Stimulated activated CD4-positive, alpha-beta T cell treated with anti-CD3 and anti-CD28 coated beads, Interleukin-15, amount 100 ng/mL, for 24 hours (primary cell): ENCODE measurements around the gene KCNN3.

ENCODE experiments used
- DNase-seq: peaks from one replicate; pipeline ENCODE4 v3.0.0-alpha.2; 2020

Gene KCNN3

DNA sequence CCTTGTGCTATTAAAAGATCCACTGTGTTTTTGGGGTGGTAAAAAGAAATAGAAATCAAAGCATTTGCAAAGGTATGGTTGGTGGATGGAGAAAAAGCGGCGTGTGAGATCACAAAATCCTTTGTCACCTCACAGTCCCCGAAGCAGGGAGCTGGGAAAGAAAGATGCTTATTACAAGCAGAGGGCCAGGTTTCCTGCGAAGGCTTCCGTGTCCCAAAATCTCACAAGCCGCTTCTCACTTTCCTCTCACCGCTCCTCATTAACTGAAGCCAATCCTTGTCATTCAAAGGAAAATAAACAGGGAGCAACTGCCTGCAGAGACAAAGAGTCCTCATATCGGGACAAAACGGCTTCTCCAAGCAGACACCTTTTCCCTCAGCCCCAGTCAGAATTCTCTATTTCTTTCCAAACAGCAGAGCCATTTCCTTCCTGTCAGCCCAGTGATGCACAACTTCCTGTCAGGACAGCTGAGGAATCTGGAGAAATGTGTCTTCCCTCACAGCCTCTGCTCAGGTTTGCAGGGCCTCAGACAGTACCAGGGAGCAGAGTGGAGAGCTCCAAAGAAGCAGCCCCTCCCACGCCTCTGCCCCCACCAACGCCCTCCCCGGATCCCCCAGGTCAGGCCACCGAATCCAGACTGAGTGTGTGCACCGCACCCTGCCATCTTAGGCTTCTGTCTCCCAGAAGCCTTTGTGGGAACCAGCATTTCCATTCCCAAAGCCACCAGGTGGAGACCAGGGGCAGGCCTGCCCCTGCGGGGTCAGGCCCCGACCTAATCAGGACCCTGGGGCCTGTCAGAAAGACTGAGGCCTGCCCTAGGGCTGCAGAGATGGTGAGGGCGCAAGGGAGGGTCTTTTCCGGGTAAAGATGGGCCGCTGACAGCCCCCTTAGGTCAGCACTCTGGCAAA, 29.6 kb downstream of the KCNN3 start:
- no peak for DNase-seq

DNA sequence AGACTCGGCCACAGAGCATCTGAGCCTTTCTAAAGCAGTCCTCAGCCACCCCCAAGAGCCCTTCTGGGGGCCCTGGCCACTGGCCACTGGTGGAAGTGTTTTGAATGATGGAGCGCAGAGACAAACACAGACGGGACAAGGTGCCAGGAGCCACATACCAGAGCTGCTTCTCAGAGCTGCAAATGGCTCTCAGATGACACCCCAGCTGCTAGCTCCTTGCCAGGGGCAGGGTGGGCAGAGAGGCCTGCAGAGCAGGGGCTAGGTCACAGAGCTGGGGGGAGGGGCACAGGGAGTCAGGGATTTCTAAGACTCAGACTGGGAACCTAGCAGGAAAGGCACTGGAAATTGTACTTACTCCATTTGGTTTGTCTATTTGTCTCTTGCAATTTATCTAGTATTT, 30.4 kb downstream of the KCNN3 start:
- no peak for DNase-seq

DNA sequence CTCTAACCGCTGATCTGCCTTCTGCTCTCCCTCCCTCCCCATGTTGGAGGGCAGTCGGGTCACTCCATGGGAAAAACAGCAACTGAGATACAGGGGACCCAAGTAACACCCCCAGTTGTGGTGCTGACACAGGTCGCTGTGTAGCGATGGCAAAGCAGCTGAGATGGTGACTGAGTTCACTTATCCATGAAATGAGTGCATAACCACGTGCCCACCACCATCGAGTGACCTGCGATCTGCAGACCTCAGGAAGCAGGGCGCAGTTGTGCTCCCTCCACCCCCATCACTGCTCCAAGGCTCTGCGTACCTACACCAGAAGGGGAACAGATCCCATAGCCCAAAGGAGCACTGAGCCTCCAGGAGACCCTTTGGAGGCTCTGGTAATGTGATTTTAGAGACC, 31.1 kb downstream of the KCNN3 start:
- DNase-seq: no peak

DNA sequence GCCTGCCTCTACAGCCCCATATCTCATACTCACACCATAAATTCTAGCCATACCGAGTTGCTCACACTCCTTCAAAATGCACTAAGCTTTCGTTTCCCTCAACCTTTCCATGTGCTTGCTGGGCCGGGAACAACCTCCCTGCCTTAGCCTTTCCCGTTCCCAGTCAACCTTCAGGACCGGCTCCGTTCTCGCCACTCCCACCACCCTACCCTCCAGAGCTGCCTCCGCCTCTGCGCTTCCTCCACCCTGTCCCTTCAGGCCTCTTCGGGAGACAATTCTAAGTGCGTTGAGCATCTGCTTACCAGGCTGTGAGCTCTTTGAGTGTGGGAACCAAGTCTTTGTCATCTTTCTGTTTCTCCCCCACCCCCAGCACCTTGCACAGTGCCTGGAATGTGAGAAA, 31.6 kb downstream of the KCNN3 start:
- DNase-seq: no peak

DNA sequence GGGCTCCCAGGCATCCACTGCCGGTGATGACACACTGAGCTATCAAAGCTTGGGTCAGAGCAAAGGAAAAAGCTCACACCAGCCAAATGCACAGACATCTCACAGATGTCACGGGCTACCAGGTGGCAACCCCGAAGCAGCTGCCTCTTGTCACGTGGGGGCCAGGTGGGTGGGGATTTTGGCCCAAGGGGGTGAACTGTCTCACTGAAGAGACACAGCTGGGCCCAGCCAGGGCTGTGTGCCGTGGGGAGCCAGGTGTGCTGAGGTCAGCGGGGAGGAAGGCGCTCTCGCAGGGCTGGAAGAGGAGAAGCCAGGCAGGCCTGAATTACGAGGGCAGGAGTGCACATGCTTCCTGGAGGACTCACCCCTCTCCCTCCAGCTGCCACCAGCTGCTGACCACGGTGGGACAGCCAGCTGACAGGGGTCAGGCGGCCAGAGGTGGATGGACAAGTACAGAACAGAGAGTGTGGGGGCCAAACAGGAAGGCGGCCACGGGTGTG, 32.4 kb downstream of the KCNN3 start:
- no peak for DNase-seq

GRCh38 chr1:154837034-154837671, 32.9 kb downstream of the KCNN3 start:
- DNase-seq: no peak

- no peak for DNase-seq
These were observed 34.4 kb downstream of the KCNN3 start for GRCh38 chr1:154835531-154836324.

DNA sequence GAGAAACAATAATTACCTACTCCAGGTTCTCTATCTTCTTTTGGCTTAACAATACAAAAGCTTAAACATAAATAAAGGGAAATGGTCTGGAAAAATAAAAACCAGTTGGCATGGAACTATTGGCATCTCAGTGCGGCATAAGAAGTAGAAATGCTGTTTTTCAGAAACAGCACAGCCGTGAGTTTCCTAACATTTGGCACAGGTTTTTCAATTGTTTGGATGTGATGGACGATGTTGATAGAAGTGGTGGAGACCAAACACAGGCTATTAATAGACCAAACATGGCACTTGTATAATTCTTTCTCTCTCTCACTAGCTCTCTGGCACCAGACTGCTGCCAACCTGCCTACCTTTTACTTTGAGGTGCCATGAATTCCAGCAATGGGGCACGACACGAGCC, 36.2 kb downstream of the KCNN3 start:
- DNase-seq: no peak

DNA sequence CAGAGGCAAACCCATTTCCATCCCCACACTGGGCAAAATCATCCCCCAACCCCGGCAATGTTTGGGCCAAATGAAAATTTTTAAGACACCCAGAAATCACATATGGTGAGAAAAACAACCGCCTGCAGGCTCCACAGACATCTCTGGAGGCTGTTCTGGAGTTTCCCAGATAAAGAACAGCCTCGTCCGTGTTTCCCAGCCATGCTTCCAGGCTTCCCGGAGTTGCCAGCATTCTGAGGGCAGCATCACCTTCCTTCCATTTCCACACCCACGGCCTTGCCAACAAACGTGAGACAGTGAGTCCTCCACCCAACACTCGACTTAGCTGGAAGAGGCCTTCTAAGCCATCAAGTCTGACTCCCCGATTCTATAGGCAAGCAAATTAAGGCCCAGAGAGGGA, 36.9 kb downstream of the KCNN3 start:
- no peak for DNase-seq

DNA sequence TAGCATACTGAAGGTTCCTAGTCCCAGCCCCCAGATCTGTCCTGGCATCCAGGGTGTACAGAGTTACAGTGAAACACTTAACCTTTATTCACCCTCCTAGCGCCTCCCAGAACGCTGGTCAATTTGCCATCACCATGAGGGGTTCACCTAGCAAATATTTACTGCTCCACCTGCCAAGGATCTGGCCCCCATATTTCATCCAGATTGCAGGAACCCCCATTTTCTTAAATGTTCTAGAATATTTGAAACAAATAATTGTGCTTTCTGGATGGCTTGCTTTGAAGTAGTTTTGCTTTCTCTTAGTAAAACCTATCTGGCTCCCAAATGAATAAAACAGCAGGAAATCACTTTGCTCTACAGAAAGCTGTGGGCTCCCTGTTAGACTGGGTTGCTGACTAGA, 37.7 kb downstream of the KCNN3 start:
- DNase-seq: no peak

DNA sequence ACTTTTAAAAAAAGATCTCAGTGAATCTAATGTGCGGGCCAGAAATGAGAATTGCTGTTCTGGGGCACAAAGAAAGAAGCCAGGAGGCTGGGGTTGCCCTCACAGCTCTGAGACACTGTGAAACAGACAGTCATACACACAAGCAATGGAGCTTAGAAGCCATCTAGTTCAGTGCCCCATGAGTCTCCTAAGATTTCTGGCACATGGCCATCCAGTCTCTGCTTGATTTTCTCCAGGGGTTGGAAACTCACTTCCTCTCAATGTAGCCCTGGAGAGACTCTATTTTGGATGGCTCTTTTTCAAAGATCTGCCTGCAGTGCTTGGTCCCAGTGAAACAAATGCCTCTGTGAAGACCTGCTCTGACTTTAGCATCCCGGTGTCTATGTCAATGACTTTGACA, 38.6 kb downstream of the KCNN3 start:
- DNase-seq: no peak

- DNase-seq: no peak
These were observed 41.0 kb downstream of the KCNN3 start for GRCh38 chr1:154829062-154829461.

DNA sequence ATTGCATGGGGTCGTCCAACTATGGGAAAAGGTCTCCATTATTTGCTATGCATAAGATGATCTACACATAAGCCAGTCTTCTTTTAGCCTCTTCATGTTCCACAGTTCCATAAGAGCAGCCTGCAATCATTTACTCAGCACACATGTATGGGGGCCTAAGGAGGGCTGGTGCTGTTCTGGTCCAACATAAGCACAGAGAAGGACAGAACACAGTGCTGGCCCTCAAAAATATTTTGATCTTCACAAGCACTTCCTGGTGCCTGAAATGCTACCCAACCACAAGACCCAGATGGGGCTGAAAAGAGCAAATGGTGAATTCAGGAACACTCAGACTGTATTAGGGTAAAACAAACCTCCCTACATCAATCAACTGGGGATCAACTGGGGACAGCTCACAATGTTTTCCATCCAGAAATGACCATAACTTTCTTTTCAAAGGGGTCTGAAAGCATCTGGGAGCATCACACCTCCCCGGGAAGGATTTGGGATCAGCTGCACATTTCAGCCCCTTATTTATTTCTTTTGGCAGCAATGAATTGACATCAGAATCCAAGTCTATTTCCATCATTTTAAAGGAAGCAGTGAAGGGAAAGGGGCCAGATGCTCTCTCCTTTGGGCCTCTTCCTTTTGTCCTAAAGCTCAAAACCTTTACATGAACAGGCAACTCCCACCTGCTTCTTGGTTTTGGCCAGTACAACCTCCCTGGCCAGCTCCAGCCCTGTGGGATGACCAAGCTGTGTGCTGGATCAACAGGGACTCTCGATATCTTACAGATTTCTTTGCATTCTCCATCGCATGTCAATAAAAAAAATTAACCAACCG, 45.7 kb downstream of the KCNN3 start:
- DNase-seq: no peak

- DNase-seq: no peak
These were observed 47.4 kb downstream of the KCNN3 start for GRCh38 chr1:154822717-154823116.

DNA sequence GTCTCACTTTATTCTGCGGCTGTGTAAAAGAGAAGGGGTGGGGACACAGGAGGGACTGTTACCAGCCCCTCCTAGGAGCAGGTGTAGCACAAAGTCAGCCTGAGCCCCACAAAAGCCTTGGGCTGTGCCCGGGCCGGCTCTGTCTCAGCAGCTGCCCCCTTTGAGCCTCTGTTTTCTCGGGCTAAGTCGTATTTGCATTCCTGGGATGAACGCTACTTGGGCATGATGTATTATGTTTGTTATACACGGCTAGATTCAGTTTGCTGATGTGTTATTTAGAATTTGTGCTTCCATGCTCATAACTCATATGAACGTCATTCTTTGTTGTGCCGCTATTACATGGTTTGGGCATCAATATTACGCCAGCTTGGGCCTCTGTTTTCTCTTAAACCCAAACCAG, 47.8 kb downstream of the KCNN3 start:
- DNase-seq: no peak

DNA sequence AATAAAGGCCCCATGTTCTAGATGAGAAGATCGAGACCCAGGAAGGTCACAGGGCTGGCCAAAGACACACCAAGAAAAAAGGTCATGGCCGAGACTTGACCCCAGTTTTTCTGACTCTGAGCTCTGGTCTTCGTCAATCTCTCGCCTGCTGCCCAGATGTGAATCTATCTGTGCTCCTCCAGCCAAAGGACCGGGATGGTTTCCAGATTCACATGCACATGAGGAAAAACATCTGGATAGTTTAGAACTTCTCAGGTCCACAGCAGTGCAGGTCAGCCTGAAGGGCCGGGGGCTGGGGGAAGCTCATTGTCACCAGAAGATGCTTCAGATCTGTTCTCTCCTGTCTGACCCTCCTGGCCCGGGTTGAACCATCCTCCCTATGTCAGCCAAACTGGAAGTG, 49.0 kb downstream of the KCNN3 start:
- DNase-seq: no peak

DNA sequence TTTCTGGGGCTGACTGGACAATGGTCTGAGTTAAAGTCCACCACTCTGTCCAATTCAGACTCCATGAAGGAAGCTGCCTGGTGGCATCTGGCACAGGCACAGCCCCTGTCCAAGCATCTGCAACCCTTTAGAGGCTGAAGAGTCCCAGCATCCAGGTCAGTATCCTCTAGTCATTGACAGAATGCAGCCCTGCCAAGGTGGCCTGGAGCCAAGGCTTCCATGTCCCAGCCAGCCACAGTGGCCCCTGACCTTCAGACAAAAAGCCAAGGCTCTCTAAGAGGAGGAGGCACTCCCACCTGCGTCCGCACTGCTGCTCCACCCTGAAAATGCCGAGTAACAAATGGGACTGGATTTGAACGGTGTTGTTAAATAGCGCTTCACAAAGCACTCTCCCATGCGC, 49.4 kb downstream of the KCNN3 start:
- DNase-seq: no peak

GRCh38 chr1:154819628-154820590, 50.2 kb downstream of the KCNN3 start:
- peak; percentile 37 for DNase-seq

DNA sequence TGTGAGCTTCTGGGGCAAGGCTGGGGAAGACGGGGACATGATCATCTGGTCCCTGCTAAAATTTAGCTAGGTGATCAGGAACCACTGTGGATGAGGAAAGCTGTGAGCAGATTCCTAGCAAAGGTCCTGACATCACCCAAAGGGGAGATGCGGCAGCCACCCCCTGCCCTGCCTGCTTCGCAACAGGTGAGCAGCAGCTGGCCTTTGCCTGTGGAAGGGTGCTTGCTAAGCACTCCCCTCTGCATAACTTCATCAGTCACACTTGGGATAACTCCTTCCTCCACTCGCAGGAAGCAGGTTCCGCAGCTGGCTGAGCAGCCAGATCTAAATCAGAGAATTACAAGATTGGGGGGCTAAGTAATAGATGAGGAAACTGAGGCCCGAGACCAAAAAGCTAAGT, 51.2 kb downstream of the KCNN3 start:
- DNase-seq: no peak

DNA sequence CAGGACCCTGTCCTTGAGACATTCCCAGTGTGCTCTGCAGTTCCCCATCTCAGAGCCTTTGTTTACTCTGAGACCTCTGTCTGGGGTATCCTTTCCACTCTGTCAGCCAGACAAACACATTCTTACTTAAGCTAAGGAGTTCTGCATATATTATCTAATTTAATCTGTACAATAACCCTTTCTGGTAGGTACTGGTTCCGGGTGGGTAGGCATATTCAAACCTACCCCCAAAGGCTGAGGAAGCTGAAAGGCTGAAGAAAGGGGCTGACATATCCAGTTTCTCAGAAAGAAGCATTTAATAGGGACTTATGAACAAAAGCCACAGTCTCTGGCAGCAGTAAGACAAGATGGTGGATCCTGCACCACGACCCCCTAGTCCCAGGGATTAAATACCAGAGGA, 53.1 kb downstream of the KCNN3 start:
- no peak for DNase-seq

GRCh38 chr1:154816369-154816768, 53.7 kb downstream of the KCNN3 start:
- no peak for DNase-seq
